ENCODE measurements around the gene SPATA31D4. TPM values are rescaled to one million over a fixed set of nuclear protein-coding genes. Genes with fewer than 3 reads are reported as not detected.

The SPATA31D4 gene
- total RNA-seq, 4 donors from 2014 or later = not detected

DNA sequence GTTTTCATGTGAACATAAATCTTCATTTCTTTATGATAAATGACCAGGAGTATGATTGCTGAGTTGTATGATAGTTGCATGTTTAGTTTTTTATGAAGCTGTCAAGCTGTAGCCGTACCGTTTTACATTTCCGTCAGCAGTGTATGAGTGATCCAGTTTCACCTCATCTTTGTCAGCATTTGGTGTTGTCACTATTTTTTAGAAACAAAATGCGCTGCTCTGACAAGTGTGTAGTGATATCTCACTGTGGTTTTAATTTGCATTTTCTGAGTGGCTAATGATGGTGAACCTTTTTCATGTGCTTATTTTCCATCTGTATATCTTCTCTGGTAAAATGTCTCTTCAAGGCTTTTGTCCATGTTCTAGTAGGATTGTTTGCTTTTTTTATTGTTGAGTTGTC, 53.7 kb downstream of the SPATA31D4 start:
- Histone ChIP-seq H3K4me3 (no peak overlapping the region), H3K36me3 (no peaks in the 10 kb centered on the region), H3K9me3 (no peaks in the 10 kb centered on the region), H3K27me3 (no peaks in the 10 kb centered on the region), H3K4me1 (no peaks in the 10 kb centered on the region), H3K27ac (no peak overlapping the region)
- DNase-seq (no peak), ATAC-seq (no peak)
- in situ Hi-C loops (cut with MboI; ENCODE audit: low sequenced_read_pairs in 4 of 4) = no loop called here
- intact Hi-C loops (cut with DNase I; ENCODE audit: low total_unique reads) = no loop called here
- no peak for TF ChIP-seq POLR2A (IDR thresholded peaks at IDR 0.05)
- no peak for TF ChIP-seq CTCF (IDR thresholded peaks at IDR 0.05 in 4 of 5, conservative IDR thresholded peaks at IDR 0.05 in 1 of 5)

Other genes starting within 250 kb of the SPATA31D4 start
- gene TLE1, start 238.9 kb upstream of the SPATA31D4 start, total RNA-seq = 100 to 1,000 TPM in 1 of 4 donors, 10 to 100 TPM in 3; 32.0 to 159 (median 55.4) TPM
- not detected for gene SPATA31D3, start 15.1 kb downstream of the SPATA31D4 start, total RNA-seq
- gene SPATA31D1, start 60.3 kb downstream of the SPATA31D4 start, total RNA-seq = not detected